Upper lobe of left lung (tissue), 6 donors: ENCODE measurements around the gene LSM14A. TPM values are rescaled to one million over a fixed set of nuclear protein-coding genes. Genes with fewer than 3 reads are reported as not detected.

Source experiments
- ATAC-seq, 2 donors: fragments of 200-7000 bp; cut with Tn5 transposase; one replicate each; pipeline ENCODE4 v1.9.1; 2022; ENCODE audit warnings: mild to moderate bottlenecking in 2 of 2, moderate library complexity in 2 of 2; ENCODE audit not compliant: low FRiP score in 2 of 2
- DNase-seq, 2 donors: peaks; one replicate each; pipeline ENCODE4 v3.0.0-alpha.2; 2019 to 2020
- H3K27ac ChIP-seq, 4 donors: fragments of 200-600 bp; sonication (generic); one replicate each; pipeline ENCODE4 v1.5.1; 2016 to 2019
- H3K27me3 ChIP-seq, 4 donors: fragments of 200-600 bp; sonication (generic); one replicate each; pipeline ENCODE4 v1.5.1; 2017 to 2019
- H3K36me3 ChIP-seq, 4 donors: fragments of 200-600 bp; sonication (generic); one replicate each; pipeline ENCODE4 v1.5.1; 2016 to 2019
- H3K4me1 ChIP-seq, 4 donors: fragments of 200-600 bp; sonication (generic); one replicate each; pipeline ENCODE4 v1.5.1; 2018 to 2019
- H3K4me3 ChIP-seq, 4 donors: fragments of 200-600 bp; sonication (generic); one replicate each; pipeline ENCODE4 v1.5.1; 2017 to 2019; ENCODE audit warnings: mild to moderate bottlenecking in 2 of 4, moderate library complexity in 1 of 4
- H3K9me3 ChIP-seq, 4 donors: fragments of 200-600 bp; sonication (generic); one replicate each; pipeline ENCODE4 v1.5.1; 2018 to 2019
- EP300 ChIP-seq, 4 donors: sonication (generic); formaldehyde crosslinking; IDR thresholded peaks; one replicate each; pipeline ENCODE4 v1.5.1; 2017; ENCODE audit warnings: antibody characterized with exemption in 4 of 4, control low read depth in 2 of 4
- POLR2A ChIP-seq, 4 donors: fragments of 450-650 bp; IDR thresholded peaks; one replicate each; pipeline ENCODE4 v1.5.1; 2016 to 2017; ENCODE audit warnings: antibody characterized with exemption in 4 of 4, mild to moderate bottlenecking in 2 of 4
- POLR2AphosphoS5 ChIP-seq, 2 donors: sonication (generic); formaldehyde crosslinking; IDR thresholded peaks; one replicate each; pipeline ENCODE4 v1.5.1; 2017; ENCODE audit warnings: antibody characterized with exemption in 2 of 2
- WGBS, 2 donors: methylation state at CpG; one replicate each; pipeline ENCODE4 v1.1.5; 2017 to 2018; 5-methylcytosine and 5-hydroxymethylcytosine counted together
- total RNA-seq, 6 donors: library from RNA; depleted of rRNA in 4 of 6; stranded (reverse); fragments of >200 nt in 4 of 6; gene quantifications; one replicate each; pipeline versions ENCODE4 v1.1.0 to v1.2.1, GENCODE V29; 2016 to 2021
- TF ChIP-seq, protein P1 (sequence below), 6 experiments: fragments of 450-650 bp in 4 of 6; fragments of 200-600 bp in 2 of 6; sonication (generic) in 2 of 6; IDR thresholded peaks; one replicate each; pipeline ENCODE4 v1.5.1; 2016 to 2019; ENCODE audit warnings: antibody characterized with exemption in 6 of 6
- donor health status: DM: no; HTN: no; CAD: no; lungs with moderate emphysema.
- donor health status: DM: no; HTN: yes; CAD: no; lungs with severe emphysema.

Gene LSM14A
- total RNA-seq, 6 donors from 2014 or later = 85.2 to 212 (median 96.3) TPM

- DNase-seq (no peak), ATAC-seq (no peak)
- Histone ChIP-seq H3K9me3 (no peaks in the 10 kb centered on the region), H3K4me3 (no peak overlapping the region), H3K36me3 (peaks cover 0 to 12% (median 0%) of the 10 kb centered on the region in 4 donors), H3K27me3 (no peaks in the 10 kb centered on the region), H3K4me1 (peaks cover 58 to 83% (median 72%) of the 10 kb centered on the region in 4 donors), H3K27ac (no peak overlapping the region)
- no peak for TF ChIP-seq POLR2AphosphoS5 (IDR thresholded peaks at IDR 0.05)
- TF ChIP-seq, protein P1, sequence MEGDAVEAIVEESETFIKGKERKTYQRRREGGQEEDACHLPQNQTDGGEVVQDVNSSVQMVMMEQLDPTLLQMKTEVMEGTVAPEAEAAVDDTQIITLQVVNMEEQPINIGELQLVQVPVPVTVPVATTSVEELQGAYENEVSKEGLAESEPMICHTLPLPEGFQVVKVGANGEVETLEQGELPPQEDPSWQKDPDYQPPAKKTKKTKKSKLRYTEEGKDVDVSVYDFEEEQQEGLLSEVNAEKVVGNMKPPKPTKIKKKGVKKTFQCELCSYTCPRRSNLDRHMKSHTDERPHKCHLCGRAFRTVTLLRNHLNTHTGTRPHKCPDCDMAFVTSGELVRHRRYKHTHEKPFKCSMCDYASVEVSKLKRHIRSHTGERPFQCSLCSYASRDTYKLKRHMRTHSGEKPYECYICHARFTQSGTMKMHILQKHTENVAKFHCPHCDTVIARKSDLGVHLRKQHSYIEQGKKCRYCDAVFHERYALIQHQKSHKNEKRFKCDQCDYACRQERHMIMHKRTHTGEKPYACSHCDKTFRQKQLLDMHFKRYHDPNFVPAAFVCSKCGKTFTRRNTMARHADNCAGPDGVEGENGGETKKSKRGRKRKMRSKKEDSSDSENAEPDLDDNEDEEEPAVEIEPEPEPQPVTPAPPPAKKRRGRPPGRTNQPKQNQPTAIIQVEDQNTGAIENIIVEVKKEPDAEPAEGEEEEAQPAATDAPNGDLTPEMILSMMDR (IDR thresholded peaks at IDR 0.05) = no peak
- TF ChIP-seq EP300 (IDR thresholded peaks at IDR 0.05) = no peak
- no peak for TF ChIP-seq POLR2A (IDR thresholded peaks at IDR 0.05)
Observed at GRCh38 chr19:34182125-34182524, 9.8 kb downstream of the LSM14A start.

GRCh38 chr19:34184880-34185491 is 12.7 kb downstream of the LSM14A start:
- TF ChIP-seq POLR2AphosphoS5 (IDR thresholded peaks at IDR 0.05) = no peak
- 36 to 45% methylated on average over 6 of the region's 6 CpGs for WGBS, 2 donors
- no peak overlapping the region for H3K27ac ChIP-seq

DNA sequence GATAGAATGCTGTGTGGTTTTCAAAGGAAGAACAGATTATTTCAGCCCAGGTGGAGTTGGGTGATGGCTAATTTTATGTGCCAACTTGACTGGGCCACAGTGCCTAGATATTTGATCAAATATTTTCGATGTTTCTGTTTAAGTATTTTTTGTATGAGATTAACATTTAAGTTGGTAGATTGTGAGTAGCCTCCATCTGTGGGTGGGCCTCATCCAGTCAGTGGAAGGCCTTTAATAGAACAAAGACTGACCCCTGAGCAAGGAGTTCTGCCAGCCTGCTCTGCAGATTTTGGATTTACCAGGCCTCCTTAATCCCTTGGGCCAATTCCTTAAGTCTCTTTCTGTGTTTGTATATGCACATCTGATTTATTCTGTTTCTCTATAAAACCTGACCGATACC is 13.9 kb downstream of the LSM14A start:
- no peak overlapping the region for H3K4me3 ChIP-seq
- no peak for ATAC-seq

More at GRCh38 chr19:34184880-34185491, 12.7 kb downstream of the LSM14A start:
- Histone ChIP-seq H3K9me3 (no peaks in the 10 kb centered on the region), H3K36me3 (peaks cover 0 to 10% (median 0%) of the 10 kb centered on the region in 4 donors), H3K4me3 (no peak overlapping the region), H3K4me1 (peaks cover 61 to 83% (median 72%) of the 10 kb centered on the region in 4 donors), H3K27me3 (no peaks in the 10 kb centered on the region)
- DNase-seq = no peak
- ATAC-seq = no peak

DNA sequence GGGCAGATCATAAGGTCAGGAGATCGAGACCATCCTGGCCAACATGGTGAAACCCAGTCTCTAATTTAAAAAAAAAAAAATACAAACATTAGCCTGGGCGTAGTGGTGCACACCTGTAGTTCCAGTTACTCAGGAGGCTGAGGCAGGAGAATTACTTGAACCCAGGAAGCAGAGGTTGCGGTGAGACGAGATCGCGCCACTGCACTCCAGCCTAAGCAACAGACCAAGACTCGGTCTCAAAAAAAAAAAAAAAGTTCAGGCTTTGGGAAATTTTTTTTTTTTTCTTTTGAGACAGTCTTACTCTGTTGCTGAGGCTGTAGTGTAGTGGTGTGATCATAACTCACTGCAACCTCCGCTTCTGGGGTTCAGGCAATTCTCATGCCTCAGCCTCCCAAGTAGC is 14.7 kb downstream of the LSM14A start:
- Histone ChIP-seq H3K27me3 (no peaks in the 10 kb centered on the region), H3K4me1 (peaks cover 49 to 74% (median 66%) of the 10 kb centered on the region in 4 donors)
- WGBS, 2 donors = 90 to 99% methylated on average over 8 of the region's 8 CpGs

More for the DNA sequence above, 13.9 kb downstream of the LSM14A start:
- 94 to 97% methylated on average over 2 of the region's 2 CpGs for WGBS, 2 donors
- H3K9me3 ChIP-seq = no peaks in the 10 kb centered on the region
- no peaks in the 10 kb centered on the region for H3K36me3 ChIP-seq
- DNase-seq = no peak
- H3K27ac ChIP-seq = no peak overlapping the region
- no peak for TF ChIP-seq EP300 (IDR thresholded peaks at IDR 0.05)
- TF ChIP-seq POLR2A (IDR thresholded peaks at IDR 0.05) = no peak
- TF ChIP-seq POLR2AphosphoS5 (IDR thresholded peaks at IDR 0.05) = no peak
- TF ChIP-seq, protein P1 (IDR thresholded peaks at IDR 0.05) = no peak
- H3K4me1 ChIP-seq = peaks cover 52 to 81% (median 70%) of the 10 kb centered on the region in 4 donors
- H3K27me3 ChIP-seq = no peaks in the 10 kb centered on the region

DNA sequence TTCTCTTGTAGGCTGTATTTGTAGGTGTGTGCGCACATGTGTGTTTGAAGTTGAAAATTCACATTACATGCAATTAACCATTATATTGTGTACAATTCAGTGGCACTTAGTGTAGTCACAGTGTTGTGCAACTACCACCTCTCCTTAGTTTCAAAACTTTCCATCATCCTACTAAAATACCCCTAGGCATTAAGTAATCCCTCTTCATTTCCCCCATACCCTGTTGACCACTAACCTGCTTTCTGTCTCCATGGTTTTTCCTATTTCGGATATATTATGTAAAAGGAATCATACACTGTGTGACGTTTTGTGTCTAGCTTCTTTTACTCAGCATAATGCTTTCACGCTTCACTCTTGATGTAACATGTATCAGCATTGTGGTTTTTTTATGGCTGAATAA is 16.1 kb downstream of the LSM14A start:
- WGBS, 2 donors = 65 to 75% methylated on average over 4 of the region's 4 CpGs
- H3K4me1 ChIP-seq = peaks cover 46 to 70% (median 64%) of the 10 kb centered on the region in 4 donors
- TF ChIP-seq POLR2AphosphoS5 (IDR thresholded peaks at IDR 0.05) (no peak), EP300 (IDR thresholded peaks at IDR 0.05) (no peak), POLR2A (IDR thresholded peaks at IDR 0.05) (no peak)
- TF ChIP-seq, protein P1 (IDR thresholded peaks at IDR 0.05) = no peak

More for the DNA sequence above, 14.7 kb downstream of the LSM14A start:
- DNase-seq (no peak), ATAC-seq (no peak)
- no peak overlapping the region for H3K4me3 ChIP-seq
- H3K27ac ChIP-seq = no peak overlapping the region
- H3K9me3 ChIP-seq = no peaks in the 10 kb centered on the region
- no peaks in the 10 kb centered on the region for H3K36me3 ChIP-seq
- TF ChIP-seq EP300 (IDR thresholded peaks at IDR 0.05) (no peak), POLR2AphosphoS5 (IDR thresholded peaks at IDR 0.05) (no peak), POLR2A (IDR thresholded peaks at IDR 0.05) (no peak)
- TF ChIP-seq, protein P1 (IDR thresholded peaks at IDR 0.05) = no peak

More for the DNA sequence above, 16.1 kb downstream of the LSM14A start:
- Histone ChIP-seq H3K27me3 (no peaks in the 10 kb centered on the region), H3K27ac (no peak overlapping the region), H3K36me3 (peaks cover 0 to 2% (median under 1%) of the 10 kb centered on the region in 4 donors), H3K9me3 (no peaks in the 10 kb centered on the region), H3K4me3 (no peak overlapping the region)
- DNase-seq = no peak
- peak in 1 of 2 donors; percentile 23 for ATAC-seq
